Measurements from ENCODE around the gene CD47. TPM values are rescaled to one million over a fixed set of nuclear protein-coding genes. Genes with fewer than 3 reads are reported as not detected.

The CD47 gene
- 42.5 TPM for total RNA-seq (2021; ENCODE audit: unreplicated experiment)
- polyA plus RNA-seq (2012): 21.6 and 26.0 TPM in 2 replicates
- percentile 72 among the genes with signal in this experiment for Bru-seq, nascent RNA
- BruChase-seq, experiment 1, labeled RNA remaining after a 6-hour chase: percentile 83 among the genes with signal in this experiment
- percentile 75 among the genes with signal in this experiment for BruChase-seq, experiment 2, labeled RNA remaining after a 2-hour chase
- long read RNA-seq, full-length matches to known transcripts: 43 of 64 reads
- long read RNA-seq, partial matches to known transcripts: 11 of 64 reads
- long read RNA-seq, other reads (novel, unspliced or antisense): 10 of 64 reads

GRCh38 chr3:108090701-108091497, at the start of gene CD47:
Gene CD47, minus strand, starts transcription at chr3:108091031. Its CDS starts 123 bp downstream, at chr3:108090908.
- ChIA-PET CTCF (no interaction called here), RAD21 (ENCODE audit: low non-redundant PET in 1 of 2, low total read pairs in 2 of 2, uncharacterized antibody in 2 of 2, unreplicated experiment in 2 of 2) (no interaction called here), POLR2A (no interaction called here)
- Histone ChIP-seq H3K79me2 (ENCODE audit: insufficient read depth, low read length) (peaks cover 23% of the 10 kb centered on the region), H4K20me1 (ENCODE audit: insufficient read depth) (no peaks in the 10 kb centered on the region), H3K4me1 (ENCODE audit: control insufficient read depth in 1 of 2, insufficient read depth in 2 of 2, low read length in 2 of 2) (peaks cover 0 to 19% of the 10 kb centered on the region in 2 experiments; a peak in 2 of 4 replicates), H3K9me2 (ENCODE audit: insufficient read depth) (no peaks in the 10 kb centered on the region), H3K9me3 (ENCODE audit: control insufficient read depth in 1 of 2, insufficient read depth in 1 of 2, low read depth in 1 of 2, low read length in 2 of 2) (no peaks in the 10 kb centered on the region), H3K4me3 (replicated peaks in 1 of 2; ENCODE audit: low read depth in 1 of 2, low read length in 2 of 2) (peak within 1 kb of the TSS; percentile 67 to 72), H3K27ac (ENCODE audit: low read depth, low read length) (peak within 1 kb of the TSS; percentile 57; the same call in 1 of the 2 replicates), H3K27me3 (ENCODE audit: insufficient read depth, low read length) (no peaks in the 10 kb centered on the region), H3K36me3 (ENCODE audit: control insufficient read depth in 1 of 2, insufficient read depth in 2 of 2, low read length in 2 of 2) (no peaks in the 10 kb centered on the region), H3K9ac (ENCODE audit: low read length) (peak within 1 kb of the TSS; percentile 77), H3K4me2 (ENCODE audit: low read length) (peak within 1 kb of the TSS; percentile 83), H2AFZ (ENCODE audit: low read depth, low read length, poor library complexity, severe bottlenecking) (no peak within 1 kb of the TSS)
- ATAC-seq (peak; percentile 91), DNase-seq (ENCODE audit: low read depth, low spot score) (peak; percentile 48)
- TF ChIP-seq ZFX (IDR thresholded peaks at IDR 0.05): 0 out of 2 replicates have a peak, but pooled peaks have one; percentile 30
- TF ChIP-seq, protein P1, sequence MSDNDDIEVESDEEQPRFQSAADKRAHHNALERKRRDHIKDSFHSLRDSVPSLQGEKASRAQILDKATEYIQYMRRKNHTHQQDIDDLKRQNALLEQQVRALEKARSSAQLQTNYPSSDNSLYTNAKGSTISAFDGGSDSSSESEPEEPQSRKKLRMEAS (IDR thresholded peaks at IDR 0.05): 0 out of 2 replicates have a peak, but pooled peaks have one; percentile 45
- peak; percentile 49 for TF ChIP-seq POLR2A (IDR thresholded peaks at IDR 0.05; ENCODE audit: borderline replicate concordance, extremely low read depth, insufficient read depth, insufficient read length)
- no peak for TF ChIP-seq FOSL1 (IDR thresholded peaks at IDR 0.05; ENCODE audit: low read depth)
- no peak for TF ChIP-seq EZH2phosphoT487 (IDR thresholded peaks at IDR 0.05; ENCODE audit: borderline replicate concordance)
- peak; percentile 88 for TF ChIP-seq POLR2AphosphoS5 (IDR thresholded peaks at IDR 0.05; ENCODE audit: low read depth, low read length)
- no peak for TF ChIP-seq RAD21 (IDR thresholded peaks at IDR 0.05; ENCODE audit: low read depth)
- intact Hi-C loops (cut with micrococcal nuclease): loop anchor here (5.0 kb wide), 1 partner anchor 164 kb away; no protein-coding TSS in a partner anchor
- no TSS peak for BruUV-seq (replicated peaks)

GRCh38 chr3:108137460-108137814, 46.6 kb upstream of the CD47 start:
- Histone ChIP-seq H4K20me1 (ENCODE audit: insufficient read depth) (no peaks in the 10 kb centered on the region), H3K27ac (ENCODE audit: low read depth, low read length) (no peak overlapping the region), H3K79me2 (ENCODE audit: insufficient read depth, low read length) (no peaks in the 10 kb centered on the region), H3K4me1 (ENCODE audit: control insufficient read depth in 1 of 2, insufficient read depth in 2 of 2, low read length in 2 of 2) (peaks cover 0 to 19% of the 10 kb centered on the region in 2 experiments), H3K4me2 (ENCODE audit: low read length) (no peak overlapping the region), H3K36me3 (ENCODE audit: control insufficient read depth in 1 of 2, insufficient read depth in 2 of 2, low read length in 2 of 2) (no peaks in the 10 kb centered on the region), H3K9ac (ENCODE audit: low read length) (no peak overlapping the region), H3K9me2 (ENCODE audit: insufficient read depth) (no peaks in the 10 kb centered on the region), H2AFZ (ENCODE audit: low read depth, low read length, poor library complexity, severe bottlenecking) (no peak overlapping the region), H3K9me3 (ENCODE audit: control insufficient read depth in 1 of 2, insufficient read depth in 1 of 2, low read depth in 1 of 2, low read length in 2 of 2) (no peaks in the 10 kb centered on the region), H3K4me3 (replicated peaks in 1 of 2; ENCODE audit: low read depth in 1 of 2, low read length in 2 of 2) (no peak overlapping the region), H3K27me3 (ENCODE audit: insufficient read depth, low read length) (no peaks in the 10 kb centered on the region)
- BruUV-seq (replicated peaks): no TSS peak
- DNase-seq (ENCODE audit: low read depth, low spot score) (no peak), ATAC-seq (no peak)
- RAD21 ChIA-PET (ENCODE audit: low non-redundant PET in 1 of 2, low total read pairs in 2 of 2, uncharacterized antibody in 2 of 2, unreplicated experiment in 2 of 2): no interaction called here
- TF ChIP-seq FOSL1 (IDR thresholded peaks at IDR 0.05; ENCODE audit: low read depth) (no peak), YY1 (IDR thresholded peaks at IDR 0.05; ENCODE audit: extremely low read depth, insufficient replicate concordance, low read depth, low read length) (no peak), POLR2A (IDR thresholded peaks at IDR 0.05; ENCODE audit: borderline replicate concordance, extremely low read depth, insufficient read depth, insufficient read length) (no peak), CBX3 (IDR thresholded peaks at IDR 0.05; ENCODE audit: low read depth) (no peak), SRF (IDR thresholded peaks at IDR 0.05; ENCODE audit: low read depth) (no peak), EGR1 (IDR thresholded peaks at IDR 0.05; ENCODE audit: low read depth) (no peak), EZH2phosphoT487 (IDR thresholded peaks at IDR 0.05; ENCODE audit: borderline replicate concordance) (no peak)
- TF ChIP-seq, protein P2, sequence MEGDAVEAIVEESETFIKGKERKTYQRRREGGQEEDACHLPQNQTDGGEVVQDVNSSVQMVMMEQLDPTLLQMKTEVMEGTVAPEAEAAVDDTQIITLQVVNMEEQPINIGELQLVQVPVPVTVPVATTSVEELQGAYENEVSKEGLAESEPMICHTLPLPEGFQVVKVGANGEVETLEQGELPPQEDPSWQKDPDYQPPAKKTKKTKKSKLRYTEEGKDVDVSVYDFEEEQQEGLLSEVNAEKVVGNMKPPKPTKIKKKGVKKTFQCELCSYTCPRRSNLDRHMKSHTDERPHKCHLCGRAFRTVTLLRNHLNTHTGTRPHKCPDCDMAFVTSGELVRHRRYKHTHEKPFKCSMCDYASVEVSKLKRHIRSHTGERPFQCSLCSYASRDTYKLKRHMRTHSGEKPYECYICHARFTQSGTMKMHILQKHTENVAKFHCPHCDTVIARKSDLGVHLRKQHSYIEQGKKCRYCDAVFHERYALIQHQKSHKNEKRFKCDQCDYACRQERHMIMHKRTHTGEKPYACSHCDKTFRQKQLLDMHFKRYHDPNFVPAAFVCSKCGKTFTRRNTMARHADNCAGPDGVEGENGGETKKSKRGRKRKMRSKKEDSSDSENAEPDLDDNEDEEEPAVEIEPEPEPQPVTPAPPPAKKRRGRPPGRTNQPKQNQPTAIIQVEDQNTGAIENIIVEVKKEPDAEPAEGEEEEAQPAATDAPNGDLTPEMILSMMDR (IDR thresholded peaks at IDR 0.05 in 2 of 3, conservative IDR thresholded peaks at IDR 0.05 in 1 of 3; ENCODE audit: borderline replicate concordance in 1 of 3, insufficient read depth in 1 of 3, low read depth in 2 of 3, low read length in 2 of 3): no peak
- TF ChIP-seq, protein P1 (IDR thresholded peaks at IDR 0.05): no peak
- intact Hi-C loops (cut with micrococcal nuclease): no loop called here
- CTCF ChIA-PET: no interaction called here
- POLR2A ChIA-PET: no interaction called here
